Effector memory CD4-positive, alpha-beta T cell (primary cell): ENCODE data around the gene ZNF488.

ENCODE experiments used
- DNase-seq, 3 donors: peaks; one replicate each; pipeline ENCODE4 v3.0.0-alpha.2; 2020
- H3K27ac ChIP-seq: 2 replicates; pipeline ENCODE4 v1.7.0; 2013; ENCODE audit warnings: mild to moderate bottlenecking, low read length, moderate library complexity; ENCODE audit not compliant: insufficient read depth, poor library complexity, severe bottlenecking
- H3K27me3 ChIP-seq: replicated peaks from 2 replicates; pipeline ENCODE4 v1.7.0; 2013; ENCODE audit warnings: mild to moderate bottlenecking, low read length; ENCODE audit not compliant: insufficient read depth, control insufficient read depth, poor library complexity, severe bottlenecking
- H3K36me3 ChIP-seq: 2 replicates; pipeline ENCODE4 v1.7.0; 2013; ENCODE audit warnings: mild to moderate bottlenecking, low read length, moderate library complexity; ENCODE audit not compliant: control insufficient read depth, insufficient read depth
- H3K4me1 ChIP-seq: 2 replicates; pipeline ENCODE4 v1.7.0; 2013; ENCODE audit warnings: low read length, mild to moderate bottlenecking; ENCODE audit not compliant: control insufficient read depth, insufficient read depth, poor library complexity, severe bottlenecking
- H3K4me3 ChIP-seq: 2 replicates; pipeline ENCODE4 v1.7.0; 2013; ENCODE audit warnings: low read length, low read depth, mild to moderate bottlenecking; ENCODE audit not compliant: insufficient read depth, poor library complexity, severe bottlenecking
- H3K9me3 ChIP-seq: 2 replicates; pipeline ENCODE4 v1.7.0; 2013; ENCODE audit warnings: mild to moderate bottlenecking, low read length, moderate library complexity; ENCODE audit not compliant: control insufficient read depth

The ZNF488 gene

DNA sequence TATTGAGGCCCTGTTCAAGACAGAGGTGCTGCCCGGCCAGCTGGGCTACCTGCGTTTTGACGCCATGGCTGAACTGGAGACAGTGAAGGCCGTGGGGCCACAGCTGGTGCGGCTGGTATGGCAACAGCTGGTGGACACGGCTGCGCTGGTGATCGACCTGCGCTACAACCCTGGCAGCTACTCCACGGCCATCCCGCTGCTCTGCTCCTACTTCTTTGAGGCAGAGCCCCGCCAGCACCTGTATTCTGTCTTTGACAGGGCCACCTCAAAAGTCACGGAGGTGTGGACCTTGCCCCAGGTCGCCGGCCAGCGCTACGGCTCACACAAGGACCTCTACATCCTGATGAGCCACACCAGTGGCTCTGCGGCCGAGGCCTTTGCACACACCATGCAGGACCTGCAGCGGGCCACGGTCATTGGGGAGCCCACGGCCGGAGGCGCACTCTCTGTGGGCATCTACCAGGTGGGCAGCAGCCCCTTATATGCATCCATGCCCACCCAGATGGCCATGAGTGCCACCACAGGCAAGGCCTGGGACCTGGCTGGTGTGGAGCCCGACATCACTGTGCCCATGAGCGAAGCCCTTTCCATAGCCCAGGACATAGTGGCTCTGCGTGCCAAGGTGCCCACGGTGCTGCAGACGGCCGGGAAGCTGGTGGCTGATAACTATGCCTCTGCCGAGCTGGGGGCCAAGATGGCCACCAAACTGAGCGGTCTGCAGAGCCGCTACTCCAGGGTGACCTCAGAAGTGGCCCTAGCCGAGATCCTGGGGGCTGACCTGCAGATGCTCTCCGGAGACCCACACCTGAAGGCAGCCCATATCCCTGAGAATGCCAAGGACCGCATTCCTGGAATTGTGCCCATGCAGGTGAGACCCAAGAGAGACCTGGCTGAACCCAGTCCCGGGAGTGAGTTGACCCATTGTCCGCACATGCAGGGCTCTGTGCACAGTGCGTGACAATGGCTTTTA is 33.1 kb downstream of the ZNF488 start:
- H3K27ac ChIP-seq: no peak overlapping the region
- no peaks in the 10 kb centered on the region for H3K9me3 ChIP-seq
- no peaks in the 10 kb centered on the region for H3K4me1 ChIP-seq
- no peak overlapping the region for H3K4me3 ChIP-seq
- no peaks in the 10 kb centered on the region for H3K27me3 ChIP-seq
- no peak for DNase-seq
- no peaks in the 10 kb centered on the region for H3K36me3 ChIP-seq

DNA sequence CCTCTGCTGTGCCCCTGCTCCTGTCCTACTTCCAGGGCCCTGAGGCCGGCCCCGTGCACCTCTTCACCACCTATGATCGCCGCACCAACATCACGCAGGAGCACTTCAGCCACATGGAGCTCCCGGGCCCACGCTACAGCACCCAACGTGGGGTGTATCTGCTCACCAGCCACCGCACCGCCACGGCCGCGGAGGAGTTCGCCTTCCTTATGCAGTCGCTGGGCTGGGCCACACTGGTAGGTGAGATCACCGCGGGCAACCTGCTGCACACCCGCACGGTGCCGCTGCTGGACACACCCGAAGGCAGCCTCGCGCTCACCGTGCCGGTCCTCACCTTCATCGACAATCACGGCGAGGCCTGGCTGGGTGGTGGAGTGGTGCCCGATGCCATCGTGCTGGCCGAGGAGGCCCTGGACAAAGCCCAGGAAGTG is 34.1 kb downstream of the ZNF488 start:
- Histone ChIP-seq H3K27me3 (no peaks in the 10 kb centered on the region), H3K9me3 (no peaks in the 10 kb centered on the region), H3K27ac (no peak overlapping the region), H3K36me3 (no peaks in the 10 kb centered on the region), H3K4me3 (no peak overlapping the region), H3K4me1 (no peaks in the 10 kb centered on the region)
- no peak for DNase-seq

DNA sequence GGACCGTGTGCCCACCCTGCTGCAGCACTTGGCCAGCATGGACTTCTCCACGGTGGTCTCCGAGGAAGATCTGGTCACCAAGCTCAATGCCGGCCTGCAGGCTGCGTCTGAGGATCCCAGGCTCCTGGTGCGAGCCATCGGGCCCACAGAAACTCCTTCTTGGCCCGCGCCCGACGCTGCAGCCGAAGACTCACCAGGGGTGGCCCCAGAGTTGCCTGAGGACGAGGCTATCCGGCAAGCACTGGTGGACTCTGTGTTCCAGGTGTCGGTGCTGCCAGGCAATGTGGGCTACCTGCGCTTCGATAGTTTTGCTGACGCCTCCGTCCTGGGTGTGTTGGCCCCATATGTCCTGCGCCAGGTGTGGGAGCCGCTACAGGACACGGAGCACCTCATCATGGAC is 34.6 kb downstream of the ZNF488 start:
- Histone ChIP-seq H3K4me1 (no peaks in the 10 kb centered on the region), H3K4me3 (no peak overlapping the region), H3K27me3 (no peaks in the 10 kb centered on the region), H3K9me3 (no peaks in the 10 kb centered on the region), H3K36me3 (no peaks in the 10 kb centered on the region), H3K27ac (no peak overlapping the region)
- DNase-seq: no peak

DNA sequence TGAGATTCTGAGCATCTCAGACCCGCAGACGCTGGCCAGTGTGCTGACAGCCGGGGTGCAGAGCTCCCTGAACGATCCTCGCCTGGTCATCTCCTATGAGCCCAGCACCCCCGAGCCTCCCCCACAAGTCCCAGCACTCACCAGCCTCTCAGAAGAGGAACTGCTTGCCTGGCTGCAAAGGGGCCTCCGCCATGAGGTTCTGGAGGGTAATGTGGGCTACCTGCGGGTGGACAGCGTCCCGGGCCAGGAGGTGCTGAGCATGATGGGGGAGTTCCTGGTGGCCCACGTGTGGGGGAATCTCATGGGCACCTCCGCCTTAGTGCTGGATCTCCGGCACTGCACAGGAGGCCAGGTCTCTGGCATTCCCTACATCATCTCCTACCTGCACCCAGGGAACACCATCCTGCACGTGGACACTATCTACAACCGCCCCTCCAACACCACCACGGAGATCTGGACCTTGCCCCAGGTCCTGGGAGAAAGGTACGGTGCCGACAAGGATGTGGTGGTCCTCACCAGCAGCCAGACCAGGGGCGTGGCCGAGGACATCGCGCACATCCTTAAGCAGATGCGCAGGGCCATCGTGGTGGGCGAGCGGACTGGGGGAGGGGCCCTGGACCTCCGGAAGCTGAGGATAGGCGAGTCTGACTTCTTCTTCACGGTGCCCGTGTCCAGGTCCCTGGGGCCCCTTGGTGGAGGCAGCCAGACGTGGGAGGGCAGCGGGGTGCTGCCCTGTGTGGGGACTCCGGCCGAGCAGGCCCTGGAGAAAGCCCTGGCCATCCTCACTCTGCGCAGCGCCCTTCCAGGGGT is 35.2 kb downstream of the ZNF488 start:
- Histone ChIP-seq H3K27ac (no peak overlapping the region), H3K36me3 (no peaks in the 10 kb centered on the region), H3K27me3 (no peaks in the 10 kb centered on the region), H3K4me1 (no peaks in the 10 kb centered on the region), H3K9me3 (no peaks in the 10 kb centered on the region), H3K4me3 (no peak overlapping the region)
- DNase-seq: no peak

GRCh38 chr10:47348138-47348651 is 35.9 kb downstream of the ZNF488 start, which contains the start of gene RBP3:
Gene RBP3, plus strand, starts transcription at chr10:47348363. Its CDS starts 122 bp downstream, at chr10:47348485.
- H3K4me1 ChIP-seq: no peaks in the 10 kb centered on the region
- no peaks in the 10 kb centered on the region for H3K36me3 ChIP-seq
- no peaks in the 10 kb centered on the region for H3K27me3 ChIP-seq
- no peak within 1 kb of the TSS for H3K27ac ChIP-seq
- H3K9me3 ChIP-seq: no peaks in the 10 kb centered on the region
- H3K4me3 ChIP-seq: no peak within 1 kb of the TSS
- no peak for DNase-seq

DNA sequence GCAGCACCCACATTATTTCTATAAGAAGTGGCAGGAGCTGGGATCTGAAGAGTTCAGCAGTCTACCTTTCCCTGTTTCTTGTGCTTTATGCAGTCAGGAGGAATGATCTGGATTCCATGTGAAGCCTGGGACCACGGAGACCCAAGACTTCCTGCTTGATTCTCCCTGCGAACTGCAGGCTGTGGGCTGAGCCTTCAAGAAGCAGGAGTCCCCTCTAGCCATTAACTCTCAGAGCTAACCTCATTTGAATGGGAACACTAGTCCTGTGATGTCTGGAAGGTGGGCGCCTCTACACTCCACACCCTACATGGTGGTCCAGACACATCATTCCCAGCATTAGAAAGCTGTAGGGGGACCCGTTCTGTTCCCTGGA is 36.8 kb downstream of the ZNF488 start:
- no peak overlapping the region for H3K27ac ChIP-seq
- no peaks in the 10 kb centered on the region for H3K27me3 ChIP-seq

GRCh38 chr10:47346581-47347302 is 37.4 kb downstream of the ZNF488 start:
- H3K36me3 ChIP-seq: no peaks in the 10 kb centered on the region
- no peak overlapping the region for H3K4me3 ChIP-seq
- H3K4me1 ChIP-seq: no peaks in the 10 kb centered on the region
- no peaks in the 10 kb centered on the region for H3K27me3 ChIP-seq
- DNase-seq: no peak
- no peaks in the 10 kb centered on the region for H3K9me3 ChIP-seq
- H3K27ac ChIP-seq: no peak overlapping the region

More for the DNA sequence above, 36.8 kb downstream of the ZNF488 start:
- no peak for DNase-seq
- no peaks in the 10 kb centered on the region for H3K36me3 ChIP-seq
- no peaks in the 10 kb centered on the region for H3K9me3 ChIP-seq
- H3K4me1 ChIP-seq: no peaks in the 10 kb centered on the region
- H3K4me3 ChIP-seq: no peak overlapping the region

DNA sequence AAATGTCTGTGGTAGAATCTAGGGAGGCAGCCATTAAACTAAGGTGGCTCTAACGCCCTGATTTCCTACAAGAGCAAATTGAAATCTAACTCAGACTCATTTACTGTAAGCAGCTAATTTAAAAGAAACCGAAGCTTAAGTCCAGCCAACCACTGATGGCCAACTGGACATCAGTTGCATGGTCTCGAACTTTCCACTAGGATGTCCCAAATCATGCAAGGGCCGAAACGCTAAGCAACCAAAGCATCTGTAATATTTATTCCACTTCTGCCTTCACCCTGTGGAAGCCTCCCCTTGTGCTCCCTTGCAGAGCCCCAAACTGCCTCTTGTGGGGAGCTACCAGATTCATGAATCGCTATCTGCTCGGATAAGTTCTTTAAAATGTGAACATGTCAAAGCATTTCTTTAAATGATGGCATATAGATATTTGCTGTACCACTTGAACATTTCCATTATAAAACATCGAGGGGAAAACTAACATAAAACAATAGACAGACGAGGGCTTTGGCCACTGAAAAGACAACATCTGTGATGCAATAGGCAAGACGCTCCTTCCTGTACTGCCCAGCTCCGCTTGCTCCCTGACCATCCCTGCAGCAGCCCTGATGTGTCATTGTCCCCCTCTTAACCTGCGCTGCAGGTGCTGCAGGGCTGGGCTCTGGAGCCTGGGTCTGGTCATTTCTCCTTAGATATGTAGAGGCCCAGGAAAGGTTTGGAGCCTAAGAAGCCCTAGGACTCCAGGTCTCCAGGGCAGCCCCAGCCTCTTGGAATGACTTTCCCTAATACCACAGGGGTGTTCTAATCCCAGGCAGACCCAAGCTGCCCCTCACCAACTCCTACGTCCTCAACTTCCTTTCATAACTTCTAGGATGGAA is 38.9 kb downstream of the ZNF488 start:
- H3K36me3 ChIP-seq: no peaks in the 10 kb centered on the region
- H3K27me3 ChIP-seq: no peaks in the 10 kb centered on the region
- no peaks in the 10 kb centered on the region for H3K9me3 ChIP-seq
- no peak for DNase-seq
- H3K4me3 ChIP-seq: no peak overlapping the region
- H3K27ac ChIP-seq: no peak overlapping the region
- no peaks in the 10 kb centered on the region for H3K4me1 ChIP-seq

GRCh38 chr10:47340608-47341170 is 43.4 kb downstream of the ZNF488 start:
- peak; percentile 11 to 50 (median 28) for DNase-seq
- Histone ChIP-seq H3K4me3 (no peak overlapping the region), H3K36me3 (no peaks in the 10 kb centered on the region), H3K4me1 (no peaks in the 10 kb centered on the region), H3K9me3 (no peaks in the 10 kb centered on the region), H3K27me3 (no peaks in the 10 kb centered on the region), H3K27ac (no peak overlapping the region)
